ENCODE data around the gene SLC26A11.

The SLC26A11 gene

GRCh38 chr17:80248894-80249710, 28.9 kb downstream of the SLC26A11 start:
- H3K27ac ChIP-seq = no peak overlapping the region
- TF ChIP-seq ZFX (IDR thresholded peaks at IDR 0.05; ENCODE audit: borderline replicate concordance) = no peak
- no peak for TF ChIP-seq CTCF (IDR thresholded peaks at IDR 0.05)

- TF ChIP-seq CTCF (IDR thresholded peaks at IDR 0.05) (no peak), ZFX (IDR thresholded peaks at IDR 0.05; ENCODE audit: borderline replicate concordance) (no peak)
- H3K27ac ChIP-seq = no peak overlapping the region
Measured at GRCh38 chr17:80251966-80252365, 31.7 kb downstream of the SLC26A11 start.

- no peak for TF ChIP-seq ZFX (IDR thresholded peaks at IDR 0.05; ENCODE audit: borderline replicate concordance)
- peak; percentile 89 for TF ChIP-seq CTCF (IDR thresholded peaks at IDR 0.05)
- no peak overlapping the region for H3K27ac ChIP-seq
Measured at GRCh38 chr17:80252871-80253270, 32.6 kb downstream of the SLC26A11 start.

GRCh38 chr17:80253631-80254395, 33.6 kb downstream of the SLC26A11 start:
- peak overlapping the region; percentile 80 for H3K27ac ChIP-seq

GRCh38 chr17:80254396-80255251, 34.4 kb downstream of the SLC26A11 start:
- TF ChIP-seq ZFX (IDR thresholded peaks at IDR 0.05; ENCODE audit: borderline replicate concordance) = no peak
- TF ChIP-seq CTCF (IDR thresholded peaks at IDR 0.05) = no peak
- peak overlapping the region; percentile 80 for H3K27ac ChIP-seq

More at GRCh38 chr17:80253631-80254395, 33.6 kb downstream of the SLC26A11 start:
- TF ChIP-seq CTCF (IDR thresholded peaks at IDR 0.05) = no peak

- peak overlapping the region; percentile 80; the same call in 1 of the 2 replicates for H3K27ac ChIP-seq
- TF ChIP-seq ZFX (IDR thresholded peaks at IDR 0.05; ENCODE audit: borderline replicate concordance) (no peak), CTCF (IDR thresholded peaks at IDR 0.05) (no peak)
Measured at GRCh38 chr17:80256034-80256350, 35.8 kb downstream of the SLC26A11 start.

Data from 22Rv1 (cell line).